Neural cell (in vitro differentiated cells): ENCODE measurements around the gene VWA3A. TPM values are rescaled to one million over a fixed set of nuclear protein-coding genes. Genes with fewer than 3 reads are reported as not detected.

Experiments
- H2AFZ ChIP-seq: fragments of 200-600, 300-800 bp; sonication (generic), shearing (Covaris generic); 2 replicates; pipeline ENCODE4 v1.6.0; 2014; ENCODE audit warnings: low read depth, mild to moderate bottlenecking, antibody characterized with exemption, low read length, moderate library complexity
- H3F3A ChIP-seq: fragments of 200-600 bp; shearing (Covaris generic); 2 replicates; pipeline ENCODE4 v1.6.1; 2016; ENCODE audit warnings: mild to moderate bottlenecking, moderate library complexity, mixed read lengths, antibody characterized with exemption, low read length; ENCODE audit not compliant: insufficient read depth, poor library complexity, severe bottlenecking
- H3K27ac ChIP-seq: fragments of 200-600, 300-800 bp; sonication (generic), shearing (Covaris generic); 2 replicates; pipeline ENCODE4 v1.5.1; 2014; ENCODE audit warnings: mild to moderate bottlenecking, low read length, moderate library complexity
- H3K27me3 ChIP-seq: fragments of 300-800, 200-600 bp; sonication (generic), shearing (Covaris generic); 2 replicates; pipeline ENCODE4 v1.6.0; 2014; ENCODE audit warnings: mild to moderate bottlenecking, low read depth, low read length, moderate library complexity; ENCODE audit not compliant: insufficient read depth
- H3K36me3 ChIP-seq: fragments of 300-800, 200-600 bp; sonication (generic), shearing (Covaris generic); 2 replicates; pipeline ENCODE4 v1.5.1; 2014; ENCODE audit warnings: mild to moderate bottlenecking, antibody characterized with exemption, low read length, moderate library complexity; ENCODE audit not compliant: insufficient read depth
- H3K4me2 ChIP-seq: fragments of 300-800, 200-600 bp; sonication (generic), shearing (Covaris generic); 2 replicates; pipeline ENCODE4 v1.6.0; 2014; ENCODE audit warnings: mild to moderate bottlenecking, low read length
- H3K4me3 ChIP-seq: fragments of 300-800, 200-600 bp; sonication (generic), shearing (Covaris generic); 2 replicates; pipeline ENCODE4 v1.5.1; 2014; ENCODE audit warnings: mild to moderate bottlenecking, low read length, moderate library complexity
- H3K79me2 ChIP-seq: fragments of 200-600 bp; shearing (Covaris generic); replicated peaks from 2 replicates; pipeline ENCODE4 v1.6.0; 2014; ENCODE audit warnings: mild to moderate bottlenecking, low read length, moderate library complexity; ENCODE audit not compliant: insufficient read depth
- H3K9ac ChIP-seq: fragments of 300-800, 200-600 bp; sonication (generic), shearing (Covaris generic); 2 replicates; pipeline ENCODE4 v1.6.1; 2016; ENCODE audit warnings: mild to moderate bottlenecking, low read length, mixed read lengths
- H3K9me2 ChIP-seq: fragments of 200-600 bp; shearing (Covaris generic); 2 replicates; pipeline ENCODE4 v1.6.1; 2016; ENCODE audit warnings: mild to moderate bottlenecking, low read length, mixed read lengths; ENCODE audit not compliant: insufficient read depth
- H3K9me3 ChIP-seq: fragments of 200-600, 300-800 bp; sonication (generic), shearing (Covaris generic); 2 replicates; pipeline ENCODE4 v1.6.1; 2016; ENCODE audit warnings: mild to moderate bottlenecking, mixed run types, low read length, moderate library complexity, mixed read lengths
- H4K20me1 ChIP-seq: fragments of 200-600 bp; shearing (Covaris generic); 2 replicates; pipeline ENCODE4 v1.6.1; 2016; ENCODE audit warnings: mild to moderate bottlenecking, mixed run types; ENCODE audit not compliant: insufficient read depth
- CTCF ChIP-seq: fragments of 450-650 bp; IDR thresholded peaks from 2 replicates; pipeline ENCODE4 v1.5.1; 2014; ENCODE audit warnings: antibody characterized with exemption, mild to moderate bottlenecking, moderate library complexity; ENCODE audit not compliant: poor library complexity, severe bottlenecking
- EZH2 ChIP-seq: fragments of 200-600, 300-800 bp; shearing (Covaris generic), sonication (generic); IDR thresholded peaks from 2 replicates; pipeline ENCODE4 v1.6.1; 2014; ENCODE audit warnings: antibody characterized with exemption, low read length, borderline replicate concordance, mild to moderate bottlenecking; ENCODE audit not compliant: insufficient read depth, poor library complexity, severe bottlenecking
- MXI1 ChIP-seq: fragments of 450-650 bp; conservative IDR thresholded peaks from 2 replicates; pipeline ENCODE4 v1.6.1; 2014; ENCODE audit warnings: antibody characterized with exemption, mild to moderate bottlenecking; ENCODE audit not compliant: poor library complexity, severe bottlenecking
- POLR2AphosphoS5 ChIP-seq: IDR thresholded peaks from 2 replicates; pipeline ENCODE4 v1.6.1; 2012
- RAD21 ChIP-seq: fragments of 450-650 bp; conservative IDR thresholded peaks from 2 replicates; pipeline ENCODE4 v1.6.1; 2014; ENCODE audit warnings: antibody characterized with exemption, mild to moderate bottlenecking, moderate library complexity
- REST ChIP-seq: IDR thresholded peaks from 2 replicates; pipeline ENCODE4 v1.6.1; 2012; ENCODE audit warnings: borderline replicate concordance
- SMC3 ChIP-seq: fragments of 450-650 bp; conservative IDR thresholded peaks from 2 replicates; pipeline ENCODE4 v1.6.1; 2014; ENCODE audit warnings: antibody characterized with exemption, mild to moderate bottlenecking, moderate library complexity; ENCODE audit not compliant: poor library complexity
- TAF1 ChIP-seq: IDR thresholded peaks from 2 replicates; pipeline ENCODE4 v1.6.1; 2012; ENCODE audit warnings: low read depth
- polyA plus RNA-seq: library from polyadenylated mRNA; depleted of rRNA; stranded (reverse); fragments of >200 nt; gene quantifications from 2 replicates; pipeline ENCODE4 v1.2.3, GENCODE V29; 2014

Gene VWA3A
- polyA plus RNA-seq, 1 donor from 2014 or later = 1.8 TPM

GRCh38 chr16:22144520-22144919 lies 52.2 kb downstream of the VWA3A start:
- Histone ChIP-seq H2AFZ (no peak overlapping the region), H3F3A (no peaks in the 10 kb centered on the region), H4K20me1 (no peaks in the 10 kb centered on the region), H3K36me3 (no peaks in the 10 kb centered on the region), H3K79me2 (no peaks in the 10 kb centered on the region), H3K9ac (no peak overlapping the region), H3K4me3 (no peak overlapping the region), H3K27ac (no peak overlapping the region), H3K9me2 (no peaks in the 10 kb centered on the region), H3K4me2 (no peak overlapping the region), H3K27me3 (no peaks in the 10 kb centered on the region), H3K9me3 (no peaks in the 10 kb centered on the region)
- TF ChIP-seq RAD21 = no peak
- no peak for TF ChIP-seq CTCF
- no peak for TF ChIP-seq REST

- TF ChIP-seq TAF1 (no peak), REST (no peak), CTCF (no peak), EZH2 (no peak), SMC3 (no peak), MXI1 (no peak), POLR2AphosphoS5 (no peak)
- Histone ChIP-seq H3K4me3 (no peak overlapping the region), H3K79me2 (no peaks in the 10 kb centered on the region), H3K36me3 (no peaks in the 10 kb centered on the region), H3K9ac (no peak overlapping the region), H4K20me1 (no peaks in the 10 kb centered on the region), H3K27ac (no peak overlapping the region), H3K9me2 (no peaks in the 10 kb centered on the region), H3F3A (no peaks in the 10 kb centered on the region), H3K27me3 (no peaks in the 10 kb centered on the region), H2AFZ (no peak overlapping the region), H3K4me2 (no peak overlapping the region), H3K9me3 (no peaks in the 10 kb centered on the region)
These were observed 55.5 kb downstream of the VWA3A start for GRCh38 chr16:22147853-22148252.
